ENCODE measurements around the gene C12orf57. TPM values are rescaled to one million over a fixed set of nuclear protein-coding genes. Genes with fewer than 3 reads are reported as not detected.

Gene C12orf57
- total and polyA plus RNA-seq, 9 of the 15 experiments (the other 6 are each of a cell fraction or from before 2014, with no cell fraction given) = 26.7 to 191 (median 107) TPM

DNA sequence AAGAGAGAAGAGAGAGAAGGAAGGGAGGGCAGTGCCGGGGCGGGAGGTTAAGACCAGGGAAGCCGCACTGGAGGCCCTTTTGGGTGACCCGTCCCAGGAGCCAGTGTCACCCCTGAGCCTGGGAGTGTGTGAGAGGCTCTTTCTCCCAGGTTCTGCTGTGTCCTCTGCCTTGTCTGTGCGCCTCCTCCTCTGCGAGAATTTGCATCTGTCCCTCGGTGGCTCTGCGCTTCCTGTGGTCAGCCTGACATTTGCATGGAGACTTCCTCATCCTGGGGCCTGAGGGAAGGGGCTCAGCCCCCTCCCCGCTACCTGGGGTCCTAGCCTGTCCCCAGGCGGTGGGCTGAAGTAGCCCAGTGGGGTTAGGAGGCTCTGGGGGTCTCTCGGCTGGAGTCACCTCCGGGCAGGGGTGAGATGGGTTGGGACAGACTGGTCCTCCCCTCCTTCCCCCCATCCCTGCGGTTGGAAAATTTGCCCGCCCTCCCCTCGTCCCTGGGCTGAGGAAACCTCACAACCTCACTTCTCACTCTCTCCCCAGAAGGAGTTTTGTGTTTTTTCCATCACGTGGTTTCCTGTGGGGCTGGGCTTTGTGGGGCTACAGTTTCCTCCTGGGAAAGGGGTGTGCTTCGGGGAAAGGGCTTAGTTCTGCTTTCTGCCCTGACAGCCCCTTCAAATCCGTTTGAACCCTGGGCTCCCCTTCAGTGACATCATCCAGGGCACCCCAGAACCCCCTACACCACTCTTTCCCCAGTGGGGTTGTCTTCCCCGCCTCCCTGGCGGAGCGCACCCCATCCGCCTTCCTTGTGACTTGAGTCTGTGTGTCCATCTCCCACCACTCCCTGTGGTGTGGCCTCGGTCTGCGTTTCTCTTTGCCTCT lies 9.9 kb downstream of the C12orf57 start (continued):
- TF ChIP-seq ZNF316 (IDR thresholded peaks at IDR 0.05) = no peak
- TF ChIP-seq FOXK1 (CRISPR knock-in tag; IDR thresholded peaks at IDR 0.05; ENCODE audit: borderline replicate concordance) = no peak
- TF ChIP-seq RAD51 (IDR thresholded peaks at IDR 0.05; ENCODE audit: borderline replicate concordance, low read depth) = peak; percentile 73
- TF ChIP-seq USF2 (CRISPR knock-in tag; IDR thresholded peaks at IDR 0.05) = peak; percentile 74
- TF ChIP-seq TOE1 (IDR thresholded peaks at IDR 0.05; ENCODE audit: borderline replicate concordance) = 0 out of 2 replicates have a peak, but pooled peaks have one; percentile 44
- TF ChIP-seq TOE1 (CRISPR knock-in tag; IDR thresholded peaks at IDR 0.05; ENCODE audit: borderline replicate concordance, low read depth) = no peak
- TF ChIP-seq ATF1 (CRISPR knock-in tag; IDR thresholded peaks at IDR 0.05) = no peak
- 0 out of 2 replicates have a peak, but pooled peaks have one; percentile 14 for TF ChIP-seq ATF1 (tag; IDR thresholded peaks at IDR 0.05)
- no peak for TF ChIP-seq HLTF (IDR thresholded peaks at IDR 0.05)
- TF ChIP-seq THRAP3 (IDR thresholded peaks at IDR 0.05; ENCODE audit: borderline replicate concordance) = no peak
- TF ChIP-seq MCM2 (IDR thresholded peaks at IDR 0.05; ENCODE audit: low read depth) = no peak
- no peak for TF ChIP-seq POLR2AphosphoS2 (IDR thresholded peaks at IDR 0.05; ENCODE audit: low read length)
- no peak for TF ChIP-seq SRSF1 (IDR thresholded peaks at IDR 0.05; ENCODE audit: low read depth, low read length)
- TF ChIP-seq, protein P1, sequence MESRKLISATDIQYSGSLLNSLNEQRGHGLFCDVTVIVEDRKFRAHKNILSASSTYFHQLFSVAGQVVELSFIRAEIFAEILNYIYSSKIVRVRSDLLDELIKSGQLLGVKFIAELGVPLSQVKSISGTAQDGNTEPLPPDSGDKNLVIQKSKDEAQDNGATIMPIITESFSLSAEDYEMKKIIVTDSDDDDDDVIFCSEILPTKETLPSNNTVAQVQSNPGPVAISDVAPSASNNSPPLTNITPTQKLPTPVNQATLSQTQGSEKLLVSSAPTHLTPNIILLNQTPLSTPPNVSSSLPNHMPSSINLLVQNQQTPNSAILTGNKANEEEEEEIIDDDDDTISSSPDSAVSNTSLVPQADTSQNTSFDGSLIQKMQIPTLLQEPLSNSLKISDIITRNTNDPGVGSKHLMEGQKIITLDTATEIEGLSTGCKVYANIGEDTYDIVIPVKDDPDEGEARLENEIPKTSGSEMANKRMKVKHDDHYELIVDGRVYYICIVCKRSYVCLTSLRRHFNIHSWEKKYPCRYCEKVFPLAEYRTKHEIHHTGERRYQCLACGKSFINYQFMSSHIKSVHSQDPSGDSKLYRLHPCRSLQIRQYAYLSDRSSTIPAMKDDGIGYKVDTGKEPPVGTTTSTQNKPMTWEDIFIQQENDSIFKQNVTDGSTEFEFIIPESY (CRISPR knock-in tag; IDR thresholded peaks at IDR 0.05) = peak; percentile 90
- peak; percentile 88 for TF ChIP-seq USF1 (CRISPR knock-in tag; IDR thresholded peaks at IDR 0.05)
- TF ChIP-seq ZNF41 (CRISPR knock-in tag; conservative IDR thresholded peaks at IDR 0.05) = no peak
